COR-L47 (cell line): ENCODE measurements around the gene GOLGA3.
"Not testable (repeated sequence)": the region's sequence is repeated elsewhere in the genome, so short reads cannot be mapped to it uniquely, and the experiment has no call there.

Experiments used
- DNase-seq: peaks from one replicate; lab custom pipeline; 2025; lab: John Stamatoyannopoulos, UW

The GOLGA3 gene

GRCh38 chr12:132814232-132814631, 14.4 kb downstream of the GOLGA3 start:
- no peak for DNase-seq

- no peak for DNase-seq
Observed at GRCh38 chr12:132813443-132813842, 15.2 kb downstream of the GOLGA3 start.

- DNase-seq: no peak
Observed at GRCh38 chr12:132812631-132813305, 15.9 kb downstream of the GOLGA3 start.

GRCh38 chr12:132809391-132809790, 19.3 kb downstream of the GOLGA3 start:
- DNase-seq: not testable (repeated sequence)

GRCh38 chr12:132807295-132808092, 21.2 kb downstream of the GOLGA3 start:
- no peak for DNase-seq

DNA sequence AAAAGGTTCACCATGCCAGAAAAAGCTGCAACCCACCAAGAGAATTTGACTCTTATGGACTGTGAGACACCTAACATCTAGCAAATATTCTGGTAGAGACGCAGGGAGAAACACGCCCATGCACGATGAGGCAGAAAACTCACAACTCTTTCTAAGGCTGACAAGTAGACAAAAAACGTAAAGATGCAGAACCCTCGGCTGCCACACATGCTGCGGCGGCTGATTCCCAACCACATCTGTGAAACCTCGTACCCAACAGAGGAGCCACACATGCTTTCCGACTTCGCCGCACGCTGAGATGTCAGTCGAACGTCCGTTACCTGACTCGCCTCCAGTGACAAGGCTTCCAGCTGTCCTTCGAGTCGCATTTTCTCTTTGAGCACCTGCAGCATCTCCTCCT, 21.8 kb downstream of the GOLGA3 start:
- DNase-seq: no peak

DNA sequence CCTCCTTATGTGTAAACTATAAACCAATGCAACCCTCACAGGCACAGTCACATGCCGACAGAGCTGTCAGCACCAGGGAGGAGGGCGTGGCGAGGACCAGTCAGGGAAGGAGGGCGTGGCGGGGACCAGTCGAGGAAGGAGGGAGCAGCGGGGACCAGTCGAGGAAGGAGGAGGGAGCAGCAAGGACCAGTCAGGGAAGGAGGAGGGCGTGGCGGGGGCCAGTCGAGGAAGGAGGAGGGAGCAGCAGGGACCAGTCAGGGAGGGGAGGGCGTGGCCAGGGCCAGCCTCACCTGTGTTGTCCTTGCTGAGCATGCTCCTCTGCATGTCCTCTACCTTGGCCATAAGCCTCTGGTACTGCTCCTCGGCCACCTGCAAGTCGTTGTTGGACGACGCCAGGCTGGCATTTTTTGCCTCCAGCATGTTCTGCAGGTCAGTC, 24.2 kb downstream of the GOLGA3 start:
- DNase-seq: no peak

GRCh38 chr12:132803888-132804287, 24.8 kb downstream of the GOLGA3 start:
- no peak for DNase-seq

- DNase-seq: no peak
Observed at GRCh38 chr12:132803125-132803524, 25.5 kb downstream of the GOLGA3 start.

- no peak for DNase-seq
Observed at GRCh38 chr12:132801741-132802140, 26.9 kb downstream of the GOLGA3 start.

DNA sequence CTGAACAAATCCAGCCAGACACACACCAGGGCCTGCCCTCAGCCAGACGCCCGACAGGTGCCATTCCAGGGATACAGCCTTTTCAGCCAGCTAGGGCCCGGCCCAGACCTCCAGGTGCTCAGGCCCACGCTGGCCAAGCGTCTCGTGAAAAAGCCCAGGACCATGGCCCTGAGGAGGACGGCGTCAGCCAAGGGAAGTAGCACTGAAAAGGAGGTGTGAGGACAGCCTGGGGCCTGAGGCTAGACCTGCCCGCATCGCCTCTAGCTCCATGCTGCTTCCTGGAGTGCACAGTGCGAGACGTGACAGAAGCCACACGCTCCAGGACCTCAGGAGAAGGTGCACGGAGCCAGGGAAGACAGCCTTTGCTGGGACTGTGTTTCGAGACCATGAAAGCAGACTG, 29.8 kb downstream of the GOLGA3 start:
- no peak for DNase-seq

DNA sequence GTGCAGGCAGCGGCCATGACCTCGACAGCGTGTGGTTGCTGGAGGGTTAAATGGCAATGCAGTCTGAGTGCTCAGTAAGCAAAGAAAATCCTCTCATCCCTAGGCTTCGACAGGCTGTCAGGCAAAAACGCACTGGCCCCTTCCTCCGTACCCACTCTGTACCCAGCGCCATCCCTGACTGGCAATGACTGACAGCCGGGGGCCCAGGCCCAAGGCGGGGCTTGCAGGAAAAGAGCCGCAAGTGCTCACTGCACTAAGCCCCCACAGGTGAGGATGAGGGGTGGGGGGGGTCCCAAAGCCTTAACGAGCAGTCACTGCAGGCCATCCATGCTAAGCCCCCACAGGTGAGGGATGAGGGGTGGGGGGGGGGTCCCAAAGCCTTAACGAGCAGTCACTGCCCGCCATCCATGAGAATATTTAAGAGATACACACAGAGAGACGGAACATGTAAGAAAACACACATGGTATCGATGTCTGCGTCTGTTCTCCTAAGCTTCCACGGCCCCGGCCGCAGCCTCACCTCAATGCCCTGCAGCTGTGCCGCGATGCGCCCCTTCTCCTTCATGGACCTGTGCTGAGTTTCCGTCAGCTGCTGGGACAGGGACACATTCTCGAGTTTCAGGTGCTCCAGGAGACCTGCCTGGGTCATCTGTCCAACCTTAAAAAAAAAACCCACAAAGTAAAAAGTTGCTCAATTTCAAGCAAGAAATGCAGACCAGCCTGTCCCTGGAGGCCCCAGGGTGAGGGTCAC, 30.7 kb downstream of the GOLGA3 start:
- no peak for DNase-seq

GRCh38 chr12:132795847-132796246, 32.8 kb downstream of the GOLGA3 start:
- no peak for DNase-seq

GRCh38 chr12:132791940-132792339, 36.7 kb downstream of the GOLGA3 start:
- DNase-seq: not testable (repeated sequence)

GRCh38 chr12:132789099-132789471, 39.6 kb downstream of the GOLGA3 start:
- DNase-seq: no peak

DNA sequence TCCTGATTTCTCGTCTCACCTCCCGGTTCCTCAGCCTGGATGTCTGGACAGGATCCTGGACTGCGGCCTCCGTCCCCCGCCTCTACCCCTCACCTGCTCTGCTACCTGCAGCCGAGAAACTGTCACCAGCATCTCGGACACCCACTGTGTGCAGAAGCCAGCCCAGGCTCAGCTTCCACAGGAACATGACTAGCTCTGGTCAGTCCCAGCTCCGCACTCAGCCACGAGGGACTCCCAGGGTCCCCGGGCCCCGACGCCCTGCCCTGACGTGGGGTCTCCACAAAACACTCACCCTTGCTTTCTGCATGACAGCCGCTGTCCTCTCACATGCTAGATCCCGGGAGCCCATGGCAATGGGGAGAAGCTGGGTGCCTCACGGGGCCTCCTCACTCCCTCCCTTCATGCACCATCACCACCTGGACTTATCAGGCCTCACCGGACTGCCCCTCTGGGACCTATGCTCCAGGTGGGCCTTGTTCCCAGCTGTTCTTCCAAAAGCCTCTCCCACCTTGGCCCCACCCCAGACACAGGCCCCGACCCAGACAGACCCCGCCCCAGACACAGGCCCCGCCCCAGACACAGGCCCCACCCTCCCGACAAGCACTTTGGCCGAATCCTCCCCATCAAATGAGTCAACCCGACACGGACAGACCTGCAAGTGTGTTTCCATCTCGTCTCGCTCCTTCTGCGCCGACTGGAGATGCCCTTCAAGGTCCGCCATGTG, 40.1 kb downstream of the GOLGA3 start:
- DNase-seq: no peak

DNA sequence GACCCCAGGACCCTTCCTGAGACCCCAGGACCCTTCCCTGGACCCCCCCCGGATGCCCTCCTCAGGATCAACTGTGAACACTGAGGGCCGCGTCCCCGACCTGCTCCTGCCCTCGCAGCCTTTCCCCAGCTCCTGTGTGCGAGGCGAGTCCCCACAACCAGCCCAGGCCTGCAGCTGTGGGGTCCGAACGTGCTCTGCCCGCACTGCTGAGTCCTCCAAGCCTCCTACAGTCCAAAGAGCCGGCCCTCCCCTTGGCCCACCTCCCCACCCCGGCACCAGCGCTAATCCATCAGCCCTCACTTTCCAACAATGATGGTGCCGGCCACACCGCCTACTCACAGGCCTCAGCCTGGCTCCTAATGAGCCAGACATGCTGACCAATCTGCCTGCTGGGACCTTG, 40.8 kb downstream of the GOLGA3 start:
- DNase-seq: no peak

DNA sequence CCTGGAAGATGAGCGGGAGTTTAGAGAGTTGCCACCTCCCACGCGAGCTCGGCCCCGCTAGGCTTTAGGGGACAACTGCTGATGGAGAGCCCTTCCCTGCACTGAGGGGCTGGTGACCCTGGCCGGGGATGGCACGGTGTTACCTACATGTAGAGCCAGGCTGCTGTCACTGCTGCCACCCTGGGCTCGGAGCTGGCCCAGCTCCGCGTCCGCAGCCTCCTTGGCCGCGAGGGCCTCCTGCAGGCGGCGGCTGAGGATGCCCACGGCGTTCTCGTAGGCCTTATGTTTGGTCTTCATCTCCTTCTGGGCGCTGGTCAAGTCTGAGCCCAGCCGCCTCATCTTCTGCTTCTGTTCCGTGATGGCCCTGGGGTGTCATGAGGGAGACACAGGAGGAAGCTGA, 42.5 kb downstream of the GOLGA3 start:
- no peak for DNase-seq

DNA sequence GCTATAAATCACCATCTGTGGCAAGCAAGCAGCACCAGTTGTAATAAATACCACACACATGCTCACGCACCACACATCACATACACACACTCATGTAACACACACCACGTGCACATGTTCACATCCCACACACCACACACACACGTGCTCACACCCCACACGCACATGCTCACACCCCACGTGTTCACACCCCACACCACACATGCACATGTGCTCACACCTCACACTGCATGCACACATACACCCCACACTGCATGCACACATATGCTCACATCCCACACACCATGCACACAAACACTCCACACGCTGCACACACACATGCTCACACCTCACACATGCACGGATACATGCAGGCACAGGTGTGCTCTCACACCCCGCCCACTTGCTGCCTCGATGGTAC, 44.1 kb downstream of the GOLGA3 start:
- DNase-seq: no peak

DNA sequence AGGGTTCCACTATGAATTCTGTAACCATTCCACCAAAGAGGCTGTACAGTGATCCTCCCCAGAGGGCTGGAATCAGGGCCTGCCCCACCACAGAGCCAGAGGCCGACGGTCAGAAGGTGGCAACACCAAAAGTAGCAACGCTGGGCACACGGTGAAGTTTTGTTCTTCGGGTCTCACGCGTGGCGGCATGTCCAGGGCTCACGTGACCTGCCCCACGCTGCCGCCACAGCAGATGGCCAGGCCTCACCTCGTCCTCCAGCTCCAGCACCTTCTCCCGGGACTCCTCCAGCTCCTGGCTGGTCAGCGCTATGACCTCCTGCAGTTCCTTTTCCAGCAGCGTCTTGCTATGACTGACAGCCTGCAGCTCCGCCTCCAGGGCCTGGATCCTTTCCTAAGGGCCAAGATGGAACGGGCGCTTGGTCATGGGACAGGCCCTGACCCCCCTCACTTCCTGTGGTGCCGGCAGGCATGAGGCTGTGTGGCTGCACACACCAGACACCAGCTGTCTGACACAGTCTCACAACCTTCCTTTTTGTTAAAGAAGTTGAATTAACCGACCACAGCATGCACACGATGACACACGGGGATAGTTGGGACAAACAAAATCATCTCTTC, 44.6 kb downstream of the GOLGA3 start:
- DNase-seq: no peak

DNA sequence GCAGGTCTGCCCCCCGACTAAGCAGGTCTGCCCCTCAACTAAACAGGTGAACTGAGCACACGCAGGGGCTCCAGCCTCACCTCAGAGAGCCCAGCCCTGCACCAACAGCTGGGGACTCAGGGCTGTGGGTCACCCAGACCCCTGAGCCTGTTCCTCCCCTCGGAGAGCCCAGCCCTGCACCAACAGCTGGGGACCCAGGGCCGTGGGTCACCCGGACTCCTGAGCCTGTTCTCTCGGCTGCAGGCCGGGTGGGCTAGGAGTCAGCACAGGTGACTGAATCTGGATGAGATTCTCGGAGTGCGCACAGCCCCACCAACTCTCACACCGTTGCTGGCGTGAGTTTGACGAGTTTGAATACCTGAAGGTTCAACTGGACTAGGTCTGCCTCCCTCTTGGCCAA, 46.7 kb downstream of the GOLGA3 start:
- no peak for DNase-seq
